Measurements from ENCODE around the gene NUCKS1. TPM values are rescaled to one million over a fixed set of nuclear protein-coding genes. Genes with fewer than 3 reads are reported as not detected.

The NUCKS1 gene
- total RNA-seq, 1 experiment from 2014 or later = 101 TPM

DNA sequence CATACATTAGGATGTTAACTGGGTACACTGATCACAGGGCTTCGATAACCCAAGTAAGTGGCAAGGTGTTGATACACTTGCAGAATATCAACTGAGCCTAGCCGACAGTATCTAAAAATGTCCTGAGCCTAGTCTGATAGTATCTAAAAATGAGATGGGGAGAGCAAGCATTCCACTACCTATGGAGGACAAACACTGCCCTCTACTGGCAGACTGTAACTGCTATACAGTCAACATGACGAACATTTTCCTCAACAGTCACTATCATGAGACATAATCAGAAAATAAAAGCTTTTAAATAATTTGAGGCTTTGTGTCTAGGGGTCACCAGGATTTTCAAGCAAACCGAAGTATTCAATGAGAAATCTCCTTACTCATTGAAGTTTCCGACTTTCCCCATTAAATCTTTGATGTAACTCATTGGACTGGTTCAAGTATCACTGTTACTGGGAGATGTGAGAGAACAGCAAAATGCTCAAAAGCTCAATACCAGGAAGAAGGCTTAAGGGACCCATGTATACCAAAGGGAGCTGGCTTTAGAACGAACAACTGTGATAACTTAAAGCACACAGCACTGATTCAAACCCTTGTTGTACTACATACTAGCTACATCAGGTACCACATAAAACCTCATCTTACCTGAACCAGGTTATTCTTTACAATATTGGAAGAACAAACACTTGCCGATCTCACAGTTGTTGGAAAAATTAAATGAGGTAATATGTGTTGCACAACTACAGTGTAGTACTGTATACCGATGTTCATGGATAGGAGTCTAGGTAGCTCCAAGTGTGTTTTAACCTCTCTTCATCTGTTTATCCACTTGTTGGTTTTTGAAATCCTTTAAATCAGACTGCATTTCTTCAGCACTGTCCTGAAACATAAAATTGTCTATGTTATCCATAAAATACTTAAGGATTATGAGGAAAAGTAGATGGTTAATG lies 38.6 kb downstream of the NUCKS1 start:
- H3K27ac ChIP-seq (ENCODE audit: low read length) = no peak overlapping the region
- POLR2A ChIA-PET (ENCODE audit: unreplicated experiment) = interaction anchor here (0.6 to 1.0 kb wide), 3 partner anchors 35 to 120 kb away, joined by 3 to 9 read pairs (median 3); no protein-coding TSS in a partner anchor

GRCh38 chr1:205710201-205711062 lies 39.5 kb downstream of the NUCKS1 start:
- TF ChIP-seq EZH2 (IDR thresholded peaks at IDR 0.05; ENCODE audit: low read length, unreplicated experiment) (no peak), CTCF (conservative IDR thresholded peaks at IDR 0.05; ENCODE audit: low read depth, low read length) (no peak), EZH2phosphoT487 (IDR thresholded peaks at IDR 0.05; ENCODE audit: borderline replicate concordance, low read length) (no peak)
- Histone ChIP-seq H3K79me2 (ENCODE audit: low read length) (no peaks in the 10 kb centered on the region), H3K27ac (ENCODE audit: low read length) (no peak overlapping the region), H3F3A (ENCODE audit: low read length, unreplicated experiment) (no peaks in the 10 kb centered on the region), H3K36me3 (ENCODE audit: low read depth, low read length) (peaks cover 8% of the 10 kb centered on the region), H3K27me3 (ENCODE audit: low read length) (no peaks in the 10 kb centered on the region), H3K4me2 (ENCODE audit: low read length) (no peak overlapping the region), H2AFZ (ENCODE audit: low read length) (no peak overlapping the region), H3K4me1 (ENCODE audit: insufficient read depth, low read length) (peaks cover 9% of the 10 kb centered on the region; the same call in 1 of the 2 replicates), H3K9me2 (replicated peaks; ENCODE audit: low read length) (no peaks in the 10 kb centered on the region), H4K20me1 (ENCODE audit: low read length) (no peaks in the 10 kb centered on the region), H3K9me3 (ENCODE audit: low read length) (no peaks in the 10 kb centered on the region), H3K4me3 (ENCODE audit: low read length) (no peak overlapping the region), H3K9ac (ENCODE audit: low read length) (no peak overlapping the region)
- ChIA-PET CTCF (interaction anchor here (0.6 to 2.2 kb wide), 4 partner anchors 50 to 119 kb away, joined by 4 to 70 read pairs (median 6); no protein-coding TSS in a partner anchor), POLR2A (ENCODE audit: unreplicated experiment) (interaction anchor here (0.6 to 0.7 kb wide), 2 partner anchors 36 to 119 kb away, joined by 3 to 9 read pairs; no protein-coding TSS in a partner anchor)
- DNase-seq (no peak), ATAC-seq (no peak)
- no TSS peak for BruUV-seq (replicated peaks)
- intact Hi-C loops (cut with micrococcal nuclease) = loop anchor here (1.0 to 5.0 kb wide), 5 partner anchors 29 to 181 kb away; no protein-coding TSS in a partner anchor

More for the DNA sequence above, 38.6 kb downstream of the NUCKS1 start:
- no peaks in the 10 kb centered on the region for H3K27me3 ChIP-seq (ENCODE audit: low read length)
- no peaks in the 10 kb centered on the region for H3K9me2 ChIP-seq (replicated peaks; ENCODE audit: low read length)
- DNase-seq (peak; percentile 93), ATAC-seq (peak; percentile 86)
- no peaks in the 10 kb centered on the region for H3F3A ChIP-seq (ENCODE audit: low read length, unreplicated experiment)
- no peaks in the 10 kb centered on the region for H3K79me2 ChIP-seq (ENCODE audit: low read length)
- CTCF ChIA-PET = interaction anchor here (0.6 to 2.2 kb wide), 9 partner anchors 31 to 182 kb away, joined by 3 to 70 read pairs (median 5); partner anchors contain the start of gene SLC45A3
- no peak overlapping the region for H3K4me3 ChIP-seq (ENCODE audit: low read length)
- no peak overlapping the region for H2AFZ ChIP-seq (ENCODE audit: low read length)
- no peak overlapping the region for H3K9ac ChIP-seq (ENCODE audit: low read length)
- no peak overlapping the region for H3K4me2 ChIP-seq (ENCODE audit: low read length)
- peaks cover 9% of the 10 kb centered on the region; the same call in 1 of the 2 replicates for H3K4me1 ChIP-seq (ENCODE audit: insufficient read depth, low read length)
- H3K36me3 ChIP-seq (ENCODE audit: low read depth, low read length) = peaks cover 18% of the 10 kb centered on the region
- BruUV-seq (replicated peaks) = no TSS peak
- intact Hi-C loops (cut with micrococcal nuclease) = loop anchor here (1.0 to 5.0 kb wide), 5 partner anchors 30 to 182 kb away; no protein-coding TSS in a partner anchor
- no peaks in the 10 kb centered on the region for H3K9me3 ChIP-seq (ENCODE audit: low read length)
- no peak for TF ChIP-seq EZH2 (IDR thresholded peaks at IDR 0.05; ENCODE audit: low read length, unreplicated experiment)
- peak; percentile 99 for TF ChIP-seq CTCF (conservative IDR thresholded peaks at IDR 0.05; ENCODE audit: low read depth, low read length)
- H4K20me1 ChIP-seq (ENCODE audit: low read length) = no peaks in the 10 kb centered on the region

Measured in PC-3 (cell line).